Omental fat pad (tissue), 4 donors: ENCODE results near the gene NTF3. TPM values are rescaled to one million over a fixed set of nuclear protein-coding genes. Genes with fewer than 3 reads are reported as not detected.

ENCODE experiments used
- ATAC-seq: fragments of 150-250 bp; one replicate; pipeline ENCODE4 v1.9.1; 2016; ENCODE audit warnings: mild to moderate bottlenecking, moderate library complexity; ENCODE audit not compliant: low FRiP score
- DNase-seq: peaks from one replicate; pipeline ENCODE4 v3.0.0-alpha.2; 2019; ENCODE audit warnings: low spot score
- total RNA-seq, 4 donors: library from RNA; depleted of rRNA; stranded (reverse); fragments of >200 nt; gene quantifications; one replicate each; pipeline ENCODE4 v1.1.0, GENCODE V29; 2016
- TF ChIP-seq, protein P1 (sequence below), 3 donors: fragments of 450-650 bp; IDR thresholded peaks; one replicate each; pipeline ENCODE4 v1.5.1; 2016 to 2017; ENCODE audit warnings: antibody characterized with exemption in 3 of 3, mild to moderate bottlenecking in 3 of 3, moderate library complexity in 2 of 3

Gene NTF3
- total RNA-seq, 4 donors from 2014 or later, result not detected

DNA sequence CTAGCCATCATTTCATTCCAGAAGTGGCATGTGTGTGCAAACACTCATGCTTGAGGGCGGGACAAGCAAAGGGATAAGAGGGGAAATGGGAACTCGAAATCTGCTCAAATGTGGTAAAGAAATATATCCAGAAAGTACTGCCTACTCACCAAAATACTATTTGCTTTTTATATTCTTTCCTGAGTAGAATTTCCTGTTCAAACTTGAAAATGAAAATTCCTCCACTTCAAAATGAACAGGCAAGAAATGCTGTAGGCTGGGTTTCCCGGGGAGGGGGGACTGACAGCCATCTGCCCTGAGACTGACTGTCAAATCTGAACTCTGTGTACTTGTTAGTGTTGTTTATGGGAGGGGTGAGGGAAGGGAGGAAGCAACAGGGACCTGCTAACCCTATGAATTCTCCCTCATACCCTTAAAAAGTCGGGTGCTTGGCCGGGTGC, 34.6 kb downstream of the NTF3 start:
- DNase-seq, result no peak
- TF ChIP-seq, protein P1, sequence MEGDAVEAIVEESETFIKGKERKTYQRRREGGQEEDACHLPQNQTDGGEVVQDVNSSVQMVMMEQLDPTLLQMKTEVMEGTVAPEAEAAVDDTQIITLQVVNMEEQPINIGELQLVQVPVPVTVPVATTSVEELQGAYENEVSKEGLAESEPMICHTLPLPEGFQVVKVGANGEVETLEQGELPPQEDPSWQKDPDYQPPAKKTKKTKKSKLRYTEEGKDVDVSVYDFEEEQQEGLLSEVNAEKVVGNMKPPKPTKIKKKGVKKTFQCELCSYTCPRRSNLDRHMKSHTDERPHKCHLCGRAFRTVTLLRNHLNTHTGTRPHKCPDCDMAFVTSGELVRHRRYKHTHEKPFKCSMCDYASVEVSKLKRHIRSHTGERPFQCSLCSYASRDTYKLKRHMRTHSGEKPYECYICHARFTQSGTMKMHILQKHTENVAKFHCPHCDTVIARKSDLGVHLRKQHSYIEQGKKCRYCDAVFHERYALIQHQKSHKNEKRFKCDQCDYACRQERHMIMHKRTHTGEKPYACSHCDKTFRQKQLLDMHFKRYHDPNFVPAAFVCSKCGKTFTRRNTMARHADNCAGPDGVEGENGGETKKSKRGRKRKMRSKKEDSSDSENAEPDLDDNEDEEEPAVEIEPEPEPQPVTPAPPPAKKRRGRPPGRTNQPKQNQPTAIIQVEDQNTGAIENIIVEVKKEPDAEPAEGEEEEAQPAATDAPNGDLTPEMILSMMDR (IDR thresholded peaks at IDR 0.05), result no peak
- no peak for ATAC-seq

DNA sequence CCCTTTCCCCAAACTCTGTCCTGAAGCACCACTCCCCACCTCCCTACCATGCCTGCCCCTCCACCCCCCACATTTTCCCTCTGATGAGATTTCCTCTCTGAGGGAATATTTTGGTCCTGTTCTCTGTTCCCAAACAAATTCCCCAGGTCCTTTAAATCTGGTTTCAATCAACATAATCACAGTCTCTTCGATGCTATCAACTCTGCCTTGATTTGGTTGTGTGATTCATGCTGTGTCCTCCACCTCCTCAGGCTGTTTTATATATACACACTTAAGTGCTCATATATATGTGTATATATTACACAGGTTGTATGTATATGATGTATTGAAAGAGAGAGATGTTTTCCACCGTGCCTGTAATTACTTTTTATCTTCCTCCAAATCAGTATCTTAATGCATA, 36.0 kb downstream of the NTF3 start:
- no peak for DNase-seq
- TF ChIP-seq, protein P1 (IDR thresholded peaks at IDR 0.05), result no peak
- ATAC-seq, result no peak

DNA sequence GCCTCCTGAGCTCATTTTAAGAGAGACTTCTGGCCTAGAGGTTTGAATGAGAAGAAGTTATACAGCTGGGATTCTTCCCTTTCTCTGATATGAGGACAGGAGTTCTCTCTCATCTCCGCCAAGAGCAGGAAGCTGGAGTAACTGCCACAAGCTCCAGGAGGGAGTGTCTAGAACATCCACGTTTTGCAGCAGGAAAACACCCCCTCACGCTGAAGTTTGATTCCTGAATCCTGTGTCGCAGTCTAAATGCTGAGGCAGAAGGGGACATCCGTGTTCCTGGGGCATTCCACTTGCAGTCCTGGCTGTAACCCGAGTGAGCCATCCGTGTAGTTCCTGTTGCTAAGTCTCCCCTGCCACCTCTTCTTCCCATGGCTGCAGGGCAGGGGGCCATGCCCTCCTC, 38.3 kb downstream of the NTF3 start:
- ATAC-seq, result no peak
- TF ChIP-seq, protein P1 (IDR thresholded peaks at IDR 0.05), result no peak
- DNase-seq, result no peak

DNA sequence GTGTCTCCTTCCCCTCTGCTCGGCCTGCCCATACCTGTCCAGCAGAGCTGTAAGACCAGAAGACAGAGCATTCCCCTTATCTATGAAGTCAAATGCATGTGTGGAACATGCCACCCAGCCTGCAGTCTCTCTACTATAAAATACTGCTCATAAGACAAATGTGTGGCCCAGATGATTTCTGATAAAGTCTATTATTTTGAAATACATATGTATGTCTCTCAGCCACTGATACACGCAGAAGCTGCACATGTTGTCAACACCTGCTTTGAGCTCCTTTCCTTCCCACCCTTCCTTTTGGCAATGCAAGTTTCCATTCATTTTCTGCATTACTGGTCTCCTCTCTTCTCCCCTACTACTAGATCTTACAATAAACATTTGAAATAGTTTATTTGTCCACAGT, 38.8 kb downstream of the NTF3 start:
- no peak for DNase-seq

DNA sequence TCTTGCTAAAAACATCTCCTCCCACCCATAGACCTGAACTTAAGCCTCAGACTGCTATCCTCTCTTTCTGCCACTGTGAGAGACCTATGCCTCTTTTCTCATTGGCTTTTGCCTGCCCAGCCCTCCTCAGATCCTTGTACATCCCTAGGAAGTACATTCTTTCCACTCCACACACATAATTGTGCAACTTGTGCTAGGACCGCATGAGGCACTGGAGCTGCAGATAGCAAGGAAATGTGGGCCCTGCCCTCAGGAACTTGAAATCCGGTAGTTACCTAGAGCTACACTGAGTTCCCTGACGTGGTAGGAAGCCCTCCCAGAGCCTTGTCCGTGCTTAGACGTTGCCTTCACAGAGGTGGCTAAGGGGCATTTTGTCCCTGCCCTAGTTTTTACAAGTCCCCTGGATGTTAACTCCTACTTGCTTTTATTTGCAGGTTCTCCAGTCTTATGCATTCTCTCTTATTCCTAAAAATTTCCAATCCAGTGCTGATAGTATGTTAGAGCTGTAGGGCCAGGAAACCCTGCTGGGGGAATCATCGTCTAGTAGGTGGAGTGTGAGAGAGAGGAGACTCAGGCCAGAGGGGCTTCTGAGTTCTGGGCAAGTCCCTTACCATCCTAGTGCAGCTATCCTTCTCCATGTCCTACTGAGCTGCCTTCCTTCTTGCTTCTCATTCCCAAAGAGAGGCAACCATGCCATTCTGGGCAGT, 41.3 kb downstream of the NTF3 start:
- no peak for ATAC-seq
- DNase-seq, result no peak
- TF ChIP-seq, protein P1 (IDR thresholded peaks at IDR 0.05), result no peak

More for the DNA sequence above, 38.8 kb downstream of the NTF3 start:
- TF ChIP-seq, protein P1 (IDR thresholded peaks at IDR 0.05), result no peak
- ATAC-seq, result no peak

DNA sequence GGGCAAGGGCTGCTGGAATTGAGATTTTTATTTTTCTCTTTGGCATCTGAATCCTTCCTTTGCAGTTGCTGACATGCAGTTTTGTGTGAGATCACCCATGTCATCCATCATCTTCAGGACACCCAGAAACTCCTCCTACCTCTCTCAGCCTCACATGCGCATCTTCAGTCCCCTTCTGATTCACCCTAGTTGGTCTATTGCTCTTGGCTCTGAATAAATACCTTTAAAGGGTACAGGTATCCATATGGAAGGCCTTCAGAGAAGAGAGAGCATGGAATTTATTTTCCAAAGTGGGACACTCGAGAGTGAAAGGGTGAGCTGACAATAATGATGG, 41.8 kb downstream of the NTF3 start:
- TF ChIP-seq, protein P1 (IDR thresholded peaks at IDR 0.05), result no peak
- no peak for DNase-seq
- no peak for ATAC-seq

DNA sequence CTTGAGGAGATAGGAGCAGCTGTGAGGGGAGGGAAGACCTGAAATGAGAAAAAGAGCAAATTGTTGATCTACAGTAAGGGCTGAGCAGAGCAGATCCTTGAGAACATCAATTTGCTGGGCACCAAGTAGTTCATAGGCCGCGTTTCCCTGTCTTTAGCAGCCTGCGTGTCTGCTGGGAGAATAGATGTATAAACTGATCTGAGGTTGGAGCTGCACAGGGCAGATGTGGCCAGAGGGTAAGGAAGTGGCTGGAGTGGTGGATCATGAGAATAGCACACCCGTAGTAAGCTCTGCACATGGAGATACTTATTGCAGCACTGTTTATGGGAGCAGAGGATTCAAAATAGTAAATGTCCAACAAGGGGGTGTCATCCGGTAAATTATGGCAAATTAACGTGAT, 44.4 kb downstream of the NTF3 start:
- TF ChIP-seq, protein P1 (IDR thresholded peaks at IDR 0.05), result no peak
- no peak for DNase-seq
- ATAC-seq, result no peak
